ENCODE data around the gene MRPL11.

MRPL11 gene

DNA sequence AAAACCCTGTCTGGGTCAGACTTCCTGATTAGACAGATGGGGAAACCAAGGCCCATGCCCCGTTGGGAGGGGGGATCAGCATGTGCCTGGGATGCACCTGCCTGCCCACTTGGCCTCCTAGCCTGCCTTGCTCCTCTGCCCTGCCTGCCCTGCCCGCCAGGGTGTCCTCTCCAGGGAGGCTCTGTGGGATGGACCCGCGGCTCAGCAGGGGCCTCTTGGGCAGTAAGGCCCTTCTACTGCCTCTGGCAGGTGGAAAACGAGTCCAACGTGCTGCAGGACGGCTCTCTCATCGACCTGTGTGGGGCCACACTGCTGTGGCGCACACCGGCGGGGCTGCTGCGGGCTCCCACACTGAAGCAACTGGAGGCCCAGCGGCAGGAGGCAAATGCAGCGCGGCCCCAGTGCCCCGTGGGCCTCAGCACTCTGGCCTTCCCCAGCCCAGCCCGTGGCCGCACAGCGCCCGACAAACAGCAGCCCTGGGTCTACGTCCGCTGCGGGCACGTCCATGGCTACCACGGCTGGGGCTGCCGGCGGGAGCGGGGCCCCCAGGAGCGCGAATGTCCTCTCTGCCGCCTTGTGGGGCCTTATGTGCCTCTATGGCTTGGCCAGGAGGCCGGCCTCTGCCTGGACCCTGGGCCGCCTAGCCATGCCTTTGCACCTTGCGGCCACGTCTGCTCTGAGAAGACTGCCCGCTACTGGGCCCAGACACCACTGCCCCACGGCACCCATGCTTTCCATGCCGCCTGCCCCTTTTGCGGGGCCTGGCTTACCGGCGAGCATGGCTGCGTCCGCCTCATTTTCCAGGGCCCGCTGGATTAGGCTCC lies 36.9 kb upstream of the MRPL11 start:
- no peaks in the 10 kb centered on the region for H3K9me3 ChIP-seq (ENCODE audit: control insufficient read depth in 5 of 5, low read length in 5 of 5)
- H3K9ac ChIP-seq (ENCODE audit: low read length in 5 of 5) = no peak overlapping the region
- no peaks in the 10 kb centered on the region for H3K27me3 ChIP-seq (ENCODE audit: control insufficient read depth in 5 of 5, insufficient read depth in 4 of 5, low read length in 5 of 5)
- peaks cover 0 to 56% (median 39%) of the 10 kb centered on the region in 5 donors for H3K36me3 ChIP-seq (ENCODE audit: control insufficient read depth in 5 of 5, insufficient read depth in 5 of 5, low read length in 5 of 5)
- no peak overlapping the region for H3K4me3 ChIP-seq (ENCODE audit: low read depth in 1 of 5, low read length in 5 of 5)
- peaks cover 2 to 20% (median 14%) of the 10 kb centered on the region in 5 donors for H3K4me1 ChIP-seq (ENCODE audit: control insufficient read depth in 5 of 5, insufficient read depth in 5 of 5, low read length in 5 of 5)
- H3K27ac ChIP-seq (ENCODE audit: low read depth, low read length) = no peak overlapping the region

DNA sequence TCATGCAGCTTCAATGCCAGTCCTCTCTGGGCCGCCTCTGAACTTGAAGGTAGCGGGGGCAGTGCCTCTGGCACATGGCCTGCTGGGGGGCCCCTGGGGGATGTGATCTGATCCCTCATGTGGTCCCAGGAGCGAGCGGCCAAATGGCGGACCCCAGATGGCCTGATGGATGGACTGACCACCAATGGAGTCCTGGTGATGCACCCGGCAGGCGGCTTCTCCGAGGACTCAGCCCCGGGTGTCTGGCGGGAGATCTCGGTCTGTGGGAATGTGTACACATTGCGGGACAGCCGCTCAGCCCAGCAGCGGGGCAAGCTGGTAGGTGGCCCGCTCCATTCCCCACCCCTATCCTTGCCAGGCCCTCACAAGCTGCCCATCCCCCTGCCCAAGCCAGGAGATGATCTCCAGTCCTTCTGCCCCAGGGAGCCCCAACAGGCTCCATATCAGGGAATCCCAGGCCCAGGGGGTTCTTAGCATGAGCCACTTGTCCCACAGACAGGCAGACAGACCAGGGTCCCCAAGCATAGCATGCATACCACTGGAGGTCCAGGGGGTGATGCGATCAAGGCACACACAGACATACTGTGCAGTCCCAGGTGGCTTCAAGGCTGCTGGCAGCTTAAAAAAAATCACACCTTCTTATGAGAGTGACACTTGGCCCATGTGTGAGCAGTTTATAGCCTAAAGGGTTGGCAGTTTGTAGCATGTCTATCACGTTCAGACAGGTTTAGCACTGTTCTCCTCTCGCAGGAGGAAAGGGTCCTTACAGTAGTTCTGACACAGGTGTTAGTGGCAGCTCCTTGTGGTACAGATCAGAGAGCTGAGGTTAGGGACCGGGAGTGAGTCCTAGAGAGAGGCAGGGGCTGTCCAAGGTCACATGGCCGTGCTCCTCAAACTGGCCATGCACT lies 35.2 kb upstream of the MRPL11 start:
- peaks cover 0 to 59% (median 39%) of the 10 kb centered on the region in 5 donors for H3K36me3 ChIP-seq (ENCODE audit: control insufficient read depth in 5 of 5, insufficient read depth in 5 of 5, low read length in 5 of 5)
- no peak overlapping the region for H3K9ac ChIP-seq (ENCODE audit: low read length in 5 of 5)
- no peak overlapping the region for H3K4me3 ChIP-seq (ENCODE audit: low read depth in 1 of 5, low read length in 5 of 5)
- no peaks in the 10 kb centered on the region for H3K27me3 ChIP-seq (ENCODE audit: control insufficient read depth in 5 of 5, insufficient read depth in 4 of 5, low read length in 5 of 5)
- H3K27ac ChIP-seq (ENCODE audit: low read depth, low read length) = no peak overlapping the region
- H3K4me1 ChIP-seq (ENCODE audit: control insufficient read depth in 5 of 5, insufficient read depth in 5 of 5, low read length in 5 of 5) = peaks cover 0 to 5% (median 2%) of the 10 kb centered on the region in 5 donors
- H3K9me3 ChIP-seq (ENCODE audit: control insufficient read depth in 5 of 5, low read length in 5 of 5) = no peaks in the 10 kb centered on the region

DNA sequence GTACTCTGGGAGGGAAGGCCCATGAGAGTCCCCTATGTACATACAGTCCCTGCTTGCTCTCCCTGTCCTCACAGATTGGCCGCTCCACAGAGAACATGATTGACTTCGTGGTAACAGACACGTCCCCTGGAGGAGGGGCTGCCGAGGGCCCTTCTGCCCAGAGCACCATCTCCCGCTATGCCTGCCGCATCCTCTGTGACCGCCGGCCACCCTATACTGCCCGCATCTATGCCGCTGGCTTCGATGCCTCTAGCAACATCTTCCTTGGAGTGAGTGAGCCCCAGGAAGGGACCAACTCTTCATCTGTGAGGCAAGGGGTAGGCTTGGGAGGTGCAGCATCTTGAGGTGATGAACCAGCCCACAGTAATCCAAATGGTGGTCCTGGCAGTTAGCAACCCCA lies 34.5 kb upstream of the MRPL11 start:
- H3K36me3 ChIP-seq (ENCODE audit: control insufficient read depth in 5 of 5, insufficient read depth in 5 of 5, low read length in 5 of 5) = peaks cover 0 to 59% (median 39%) of the 10 kb centered on the region in 5 donors
- no peaks in the 10 kb centered on the region for H3K9me3 ChIP-seq (ENCODE audit: control insufficient read depth in 5 of 5, low read length in 5 of 5)
- H3K4me1 ChIP-seq (ENCODE audit: control insufficient read depth in 5 of 5, insufficient read depth in 5 of 5, low read length in 5 of 5) = peaks cover 0 to 3% (median 2%) of the 10 kb centered on the region in 5 donors
- no peak overlapping the region for H3K27ac ChIP-seq (ENCODE audit: low read depth, low read length)
- H3K9ac ChIP-seq (ENCODE audit: low read length in 5 of 5) = no peak overlapping the region
- no peak overlapping the region for H3K4me3 ChIP-seq (ENCODE audit: low read depth in 1 of 5, low read length in 5 of 5)
- no peaks in the 10 kb centered on the region for H3K27me3 ChIP-seq (ENCODE audit: control insufficient read depth in 5 of 5, insufficient read depth in 4 of 5, low read length in 5 of 5)

DNA sequence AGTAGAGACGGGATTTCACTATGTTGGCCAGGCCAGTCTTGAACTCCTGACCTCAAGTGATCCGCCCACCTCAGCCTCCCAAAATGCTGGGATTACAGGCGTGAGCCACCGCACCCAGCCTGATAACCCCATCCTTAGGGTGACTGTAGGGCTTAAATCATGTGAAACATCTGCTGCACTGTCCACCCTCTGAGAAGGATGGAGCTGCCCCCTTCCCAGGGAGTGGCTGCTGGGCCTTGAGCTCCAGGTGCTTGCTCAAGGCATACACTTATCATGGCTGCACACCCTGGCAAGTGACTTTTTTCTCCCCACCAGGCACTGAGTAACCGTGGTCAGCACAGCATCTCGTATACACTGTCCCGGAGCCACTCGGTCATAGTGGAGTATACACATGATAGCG lies 33.4 kb upstream of the MRPL11 start:
- Histone ChIP-seq H3K27me3 (ENCODE audit: control insufficient read depth in 5 of 5, insufficient read depth in 4 of 5, low read length in 5 of 5) (no peaks in the 10 kb centered on the region), H3K9ac (ENCODE audit: low read length in 5 of 5) (no peak overlapping the region), H3K4me1 (ENCODE audit: control insufficient read depth in 5 of 5, insufficient read depth in 5 of 5, low read length in 5 of 5) (peaks cover 2 to 14% (median 12%) of the 10 kb centered on the region in 5 donors), H3K36me3 (ENCODE audit: control insufficient read depth in 5 of 5, insufficient read depth in 5 of 5, low read length in 5 of 5) (peaks cover 0 to 59% (median 39%) of the 10 kb centered on the region in 5 donors), H3K27ac (ENCODE audit: low read depth, low read length) (no peak overlapping the region), H3K9me3 (ENCODE audit: control insufficient read depth in 5 of 5, low read length in 5 of 5) (no peaks in the 10 kb centered on the region), H3K4me3 (ENCODE audit: low read depth in 1 of 5, low read length in 5 of 5) (no peak overlapping the region)

DNA sequence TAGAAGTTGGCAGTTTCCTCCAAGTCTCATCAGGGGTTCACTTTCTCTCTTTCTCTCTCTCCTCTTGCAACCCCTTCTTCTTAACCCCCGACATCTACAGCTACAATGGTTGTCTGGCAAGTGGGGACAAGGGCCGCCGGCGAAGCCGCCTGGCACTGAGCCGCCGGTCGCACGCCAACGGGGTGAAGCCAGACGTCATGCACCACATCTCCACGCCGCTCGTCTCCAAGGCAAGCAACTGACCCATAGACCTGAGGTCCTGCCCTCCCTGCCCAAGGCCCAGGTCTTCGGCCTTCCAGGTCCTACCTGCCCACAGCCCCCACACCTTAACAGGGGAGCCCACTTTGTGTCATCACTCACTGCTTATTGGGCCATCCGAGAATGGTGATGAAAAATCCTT lies 32.5 kb upstream of the MRPL11 start:
- Histone ChIP-seq H3K9ac (ENCODE audit: low read length in 5 of 5) (no peak overlapping the region), H3K9me3 (ENCODE audit: control insufficient read depth in 5 of 5, low read length in 5 of 5) (no peaks in the 10 kb centered on the region), H3K27ac (ENCODE audit: low read depth, low read length) (no peak overlapping the region), H3K4me1 (ENCODE audit: control insufficient read depth in 5 of 5, insufficient read depth in 5 of 5, low read length in 5 of 5) (peaks cover 2 to 17% (median 14%) of the 10 kb centered on the region in 5 donors), H3K27me3 (ENCODE audit: control insufficient read depth in 5 of 5, insufficient read depth in 4 of 5, low read length in 5 of 5) (no peaks in the 10 kb centered on the region), H3K4me3 (ENCODE audit: low read depth in 1 of 5, low read length in 5 of 5) (no peak overlapping the region), H3K36me3 (ENCODE audit: control insufficient read depth in 5 of 5, insufficient read depth in 5 of 5, low read length in 5 of 5) (peaks cover 0 to 53% (median 39%) of the 10 kb centered on the region in 5 donors)

DNA sequence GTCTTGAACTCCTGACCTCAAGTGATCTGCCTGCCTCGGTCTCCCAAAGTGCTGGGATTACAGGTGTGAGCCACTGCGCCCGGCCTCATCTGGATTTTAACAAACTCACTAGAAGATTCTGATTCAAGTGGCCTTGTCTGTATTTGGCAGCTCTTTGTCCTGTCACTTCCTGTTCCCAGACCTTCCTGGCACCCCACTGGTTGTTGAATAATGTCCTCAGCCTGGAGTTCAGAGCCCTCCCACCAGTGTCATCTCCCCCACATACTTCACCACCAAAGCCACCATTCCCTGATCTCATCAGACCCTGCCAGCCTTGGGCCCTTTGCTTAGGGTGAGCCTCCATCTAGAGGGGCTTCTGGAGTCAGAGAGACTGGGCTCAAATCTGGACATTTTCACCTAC lies 31.4 kb upstream of the MRPL11 start:
- Histone ChIP-seq H3K4me1 (ENCODE audit: control insufficient read depth in 5 of 5, insufficient read depth in 5 of 5, low read length in 5 of 5) (peaks cover 2 to 25% (median 19%) of the 10 kb centered on the region in 5 donors), H3K27me3 (ENCODE audit: control insufficient read depth in 5 of 5, insufficient read depth in 4 of 5, low read length in 5 of 5) (no peaks in the 10 kb centered on the region), H3K9ac (ENCODE audit: low read length in 5 of 5) (no peak overlapping the region), H3K27ac (ENCODE audit: low read depth, low read length) (no peak overlapping the region), H3K9me3 (ENCODE audit: control insufficient read depth in 5 of 5, low read length in 5 of 5) (no peaks in the 10 kb centered on the region), H3K4me3 (ENCODE audit: low read depth in 1 of 5, low read length in 5 of 5) (no peak overlapping the region), H3K36me3 (ENCODE audit: control insufficient read depth in 5 of 5, insufficient read depth in 5 of 5, low read length in 5 of 5) (peaks cover 0 to 42% (median 33%) of the 10 kb centered on the region in 5 donors)

DNA sequence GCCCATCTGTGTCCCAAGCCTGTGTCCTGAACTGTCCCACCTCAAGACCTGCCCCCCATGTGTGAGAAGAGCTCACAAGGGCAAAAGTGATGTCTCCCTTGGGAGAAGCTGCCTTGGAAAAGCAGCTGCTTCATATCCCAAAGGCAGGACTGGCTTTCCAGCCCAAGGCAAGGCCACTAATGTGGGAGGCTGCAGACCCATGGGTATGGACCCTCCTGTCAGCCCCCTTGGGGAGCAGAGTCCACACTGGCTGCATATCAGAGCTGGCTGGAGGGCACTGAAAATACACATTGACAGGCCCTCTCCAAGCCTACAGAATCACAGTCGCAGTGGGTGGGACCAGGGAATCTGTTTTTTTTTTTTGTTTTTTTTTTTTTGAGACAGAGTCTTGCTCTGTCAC lies 30.8 kb upstream of the MRPL11 start:
- no peak overlapping the region for H3K9ac ChIP-seq (ENCODE audit: low read length in 5 of 5)
- H3K9me3 ChIP-seq (ENCODE audit: control insufficient read depth in 5 of 5, low read length in 5 of 5) = no peaks in the 10 kb centered on the region
- peaks cover 0 to 39% (median 30%) of the 10 kb centered on the region in 5 donors for H3K36me3 ChIP-seq (ENCODE audit: control insufficient read depth in 5 of 5, insufficient read depth in 5 of 5, low read length in 5 of 5)
- H3K27me3 ChIP-seq (ENCODE audit: control insufficient read depth in 5 of 5, insufficient read depth in 4 of 5, low read length in 5 of 5) = no peaks in the 10 kb centered on the region
- H3K27ac ChIP-seq (ENCODE audit: low read depth, low read length) = no peak overlapping the region
- no peak overlapping the region for H3K4me3 ChIP-seq (ENCODE audit: low read depth in 1 of 5, low read length in 5 of 5)
- peaks cover 2 to 25% (median 19%) of the 10 kb centered on the region in 5 donors for H3K4me1 ChIP-seq (ENCODE audit: control insufficient read depth in 5 of 5, insufficient read depth in 5 of 5, low read length in 5 of 5)

DNA sequence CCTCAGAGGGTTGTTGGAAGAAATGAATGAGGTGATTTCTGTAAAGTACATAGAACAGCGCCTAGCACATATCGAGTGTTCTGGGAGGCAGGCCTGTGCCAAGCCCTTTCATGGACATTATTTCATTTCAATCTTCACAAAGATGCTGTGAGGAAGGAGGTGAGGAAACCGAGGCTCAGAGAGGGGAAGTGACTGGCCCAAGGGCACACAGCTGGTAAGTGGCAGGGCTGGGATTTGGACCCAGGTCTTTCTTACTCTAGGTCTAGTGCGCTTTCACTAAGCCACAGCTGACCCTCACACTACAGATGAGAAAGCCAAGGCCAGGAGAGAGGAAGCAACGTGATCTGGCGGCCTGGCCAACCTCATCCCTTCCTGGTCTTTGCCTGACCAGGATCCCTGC lies 30.0 kb upstream of the MRPL11 start:
- Histone ChIP-seq H3K36me3 (ENCODE audit: control insufficient read depth in 5 of 5, insufficient read depth in 5 of 5, low read length in 5 of 5) (peaks cover 0 to 31% (median 23%) of the 10 kb centered on the region in 5 donors), H3K27ac (ENCODE audit: low read depth, low read length) (no peak overlapping the region)

DNA sequence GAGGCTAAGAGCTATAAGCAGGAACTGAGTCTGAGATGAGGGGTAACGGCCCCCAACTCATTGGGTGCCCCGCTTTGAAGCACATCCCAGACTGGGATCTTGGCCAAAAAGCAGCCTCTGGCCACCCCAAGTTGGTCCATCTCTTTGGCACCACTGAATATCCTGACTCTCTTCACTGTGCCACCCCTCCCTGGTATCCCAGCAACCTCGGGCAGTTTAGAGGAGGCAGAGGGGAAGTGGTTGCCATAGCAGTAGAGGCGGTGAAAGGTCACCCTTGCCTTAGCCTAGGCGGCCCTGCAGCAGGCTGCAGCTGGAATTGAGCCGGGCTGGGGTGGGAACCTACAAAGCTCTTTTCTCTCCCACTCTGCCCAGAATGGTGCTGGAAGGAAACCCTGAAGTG lies 29.1 kb upstream of the MRPL11 start:
- H3K27ac ChIP-seq (ENCODE audit: low read depth, low read length) = no peak overlapping the region

More for the DNA sequence above, 30.0 kb upstream of the MRPL11 start:
- no peaks in the 10 kb centered on the region for H3K27me3 ChIP-seq (ENCODE audit: control insufficient read depth in 5 of 5, insufficient read depth in 4 of 5, low read length in 5 of 5)
- H3K4me1 ChIP-seq (ENCODE audit: control insufficient read depth in 5 of 5, insufficient read depth in 5 of 5, low read length in 5 of 5) = peaks cover 2 to 25% (median 19%) of the 10 kb centered on the region in 5 donors
- H3K9ac ChIP-seq (ENCODE audit: low read length in 5 of 5) = no peak overlapping the region
- H3K9me3 ChIP-seq (ENCODE audit: control insufficient read depth in 5 of 5, low read length in 5 of 5) = no peaks in the 10 kb centered on the region
- no peak overlapping the region for H3K4me3 ChIP-seq (ENCODE audit: low read depth in 1 of 5, low read length in 5 of 5)

More for the DNA sequence above, 29.1 kb upstream of the MRPL11 start:
- Histone ChIP-seq H3K27me3 (ENCODE audit: control insufficient read depth in 5 of 5, insufficient read depth in 4 of 5, low read length in 5 of 5) (no peaks in the 10 kb centered on the region), H3K36me3 (ENCODE audit: control insufficient read depth in 5 of 5, insufficient read depth in 5 of 5, low read length in 5 of 5) (peaks cover 0 to 22% (median 13%) of the 10 kb centered on the region in 5 donors), H3K4me3 (ENCODE audit: low read depth in 1 of 5, low read length in 5 of 5) (peak overlapping the region; percentile 49 to 81 (median 78)), H3K4me1 (ENCODE audit: control insufficient read depth in 5 of 5, insufficient read depth in 5 of 5, low read length in 5 of 5) (peaks cover 2 to 25% (median 19%) of the 10 kb centered on the region in 5 donors), H3K9me3 (ENCODE audit: control insufficient read depth in 5 of 5, low read length in 5 of 5) (peaks cover 0 to 3% (median 0%) of the 10 kb centered on the region in 5 donors), H3K9ac (ENCODE audit: low read length in 5 of 5) (peak overlapping the region in 4 of 5 donors; percentile 59 to 81 (median 70))

Measured in subcutaneous abdominal adipose tissue (tissue), 5 donors.